Lower leg skin (tissue), 3 donors: ENCODE data around the gene PHF21A.

Experiments
- POLR2A ChIP-seq, 2 donors: fragments of 450-650 bp; IDR thresholded peaks; one replicate each; pipeline ENCODE4 v1.6.1; 2016 to 2017; ENCODE audit warnings: antibody characterized with exemption in 2 of 2, mild to moderate bottlenecking in 1 of 2, moderate library complexity in 1 of 2
- TF ChIP-seq, protein P1 (sequence below), 3 donors: fragments of 450-650 bp; IDR thresholded peaks; one replicate each; pipeline ENCODE4 v1.5.1; 2016; ENCODE audit warnings: antibody characterized with exemption in 3 of 3, mild to moderate bottlenecking in 3 of 3, moderate library complexity in 2 of 3

- TF ChIP-seq, protein P1, sequence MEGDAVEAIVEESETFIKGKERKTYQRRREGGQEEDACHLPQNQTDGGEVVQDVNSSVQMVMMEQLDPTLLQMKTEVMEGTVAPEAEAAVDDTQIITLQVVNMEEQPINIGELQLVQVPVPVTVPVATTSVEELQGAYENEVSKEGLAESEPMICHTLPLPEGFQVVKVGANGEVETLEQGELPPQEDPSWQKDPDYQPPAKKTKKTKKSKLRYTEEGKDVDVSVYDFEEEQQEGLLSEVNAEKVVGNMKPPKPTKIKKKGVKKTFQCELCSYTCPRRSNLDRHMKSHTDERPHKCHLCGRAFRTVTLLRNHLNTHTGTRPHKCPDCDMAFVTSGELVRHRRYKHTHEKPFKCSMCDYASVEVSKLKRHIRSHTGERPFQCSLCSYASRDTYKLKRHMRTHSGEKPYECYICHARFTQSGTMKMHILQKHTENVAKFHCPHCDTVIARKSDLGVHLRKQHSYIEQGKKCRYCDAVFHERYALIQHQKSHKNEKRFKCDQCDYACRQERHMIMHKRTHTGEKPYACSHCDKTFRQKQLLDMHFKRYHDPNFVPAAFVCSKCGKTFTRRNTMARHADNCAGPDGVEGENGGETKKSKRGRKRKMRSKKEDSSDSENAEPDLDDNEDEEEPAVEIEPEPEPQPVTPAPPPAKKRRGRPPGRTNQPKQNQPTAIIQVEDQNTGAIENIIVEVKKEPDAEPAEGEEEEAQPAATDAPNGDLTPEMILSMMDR (IDR thresholded peaks at IDR 0.05), result no peak
- no peak for TF ChIP-seq POLR2A (IDR thresholded peaks at IDR 0.05)
These were observed 13.3 kb upstream of the PHF21A start for GRCh38 chr11:46134540-46134939.
